ENCODE results near the gene COMMD9.

COMMD9 gene

DNA sequence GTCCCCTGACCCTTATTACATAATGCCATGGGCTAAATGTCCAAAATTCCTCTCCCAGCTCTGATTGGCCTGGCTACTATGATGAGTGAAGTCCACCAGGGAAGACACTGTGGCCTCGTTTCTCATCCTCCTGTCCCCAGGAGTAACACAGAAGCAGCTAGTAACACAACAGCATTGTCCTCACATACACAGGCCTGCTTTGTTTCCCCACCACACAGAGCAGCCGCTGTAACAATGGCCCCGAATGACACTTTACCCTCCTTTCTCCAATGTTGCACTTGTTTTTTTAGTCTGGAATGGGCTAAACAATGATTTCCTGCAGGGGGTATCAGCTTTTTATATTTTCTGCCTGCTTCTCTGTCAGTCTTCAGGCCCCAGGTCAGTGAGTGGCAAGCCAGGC is 6.7 kb upstream of the COMMD9 start, which contains the start of gene PRR5L:
Gene PRR5L, plus strand, starts transcription at position 363 of the 400 bp plus-strand sequence. CDS start 104,834 bp downstream, outside the sequence.
- no peak for DNase-seq

DNA sequence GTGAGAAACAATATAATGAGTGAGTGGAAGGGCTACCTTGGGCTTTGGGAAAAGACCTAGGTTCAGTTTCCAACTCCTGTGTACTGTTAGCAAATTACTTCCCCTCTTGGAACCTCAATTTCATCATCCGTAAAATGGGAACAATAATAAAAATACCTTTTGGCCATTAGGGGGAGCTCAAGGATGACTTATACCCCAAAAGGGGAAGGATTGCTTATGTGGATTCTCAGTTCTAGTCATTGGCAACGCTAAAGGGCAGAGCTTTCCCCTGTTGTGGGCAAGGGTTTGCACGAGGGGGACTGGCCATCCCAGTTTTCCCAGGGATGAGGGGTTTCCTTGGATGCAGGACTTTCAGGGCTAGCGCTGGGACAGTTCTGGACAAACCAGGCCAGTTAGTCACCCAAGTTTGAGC is 3.1 kb upstream of the COMMD9 start:
- no peak for DNase-seq

DNA sequence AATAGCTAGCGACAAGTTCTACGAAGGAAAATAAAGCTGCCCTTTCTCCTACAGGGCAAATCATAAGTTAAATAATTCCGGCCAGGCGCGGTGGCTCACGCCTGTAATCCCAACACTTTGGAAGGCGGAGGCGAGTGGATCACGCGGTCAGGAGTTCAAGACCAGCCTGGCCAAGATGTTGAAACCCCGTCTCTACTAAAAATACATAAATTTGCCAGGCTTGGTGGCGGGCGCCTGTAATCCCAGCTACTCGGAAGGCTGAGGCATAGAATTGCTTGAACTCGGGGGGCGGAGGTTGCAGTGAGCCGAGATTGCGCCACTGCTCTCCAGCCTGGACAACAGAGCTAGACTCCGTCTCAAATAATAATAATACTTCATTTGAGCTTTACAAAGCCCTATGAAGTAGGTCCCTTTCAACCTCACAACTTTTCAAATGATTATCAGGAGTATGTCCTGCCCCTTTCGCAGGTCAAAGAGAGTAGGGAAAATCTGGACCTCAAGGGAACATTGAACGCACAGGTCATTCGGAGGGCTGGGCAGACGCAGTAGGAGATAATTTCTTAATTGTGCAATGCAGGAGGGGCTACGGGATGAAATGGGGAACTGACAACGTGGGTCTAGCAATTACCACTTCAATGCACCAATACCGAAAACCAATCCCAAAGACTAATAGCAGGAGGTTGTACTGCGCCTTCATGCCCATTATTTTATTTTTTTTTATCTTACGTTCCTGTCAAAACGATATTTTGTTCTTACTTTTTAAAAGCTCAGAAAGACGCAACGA is 590 bp downstream of the COMMD9 start:
- DNase-seq, result no peak

DNA sequence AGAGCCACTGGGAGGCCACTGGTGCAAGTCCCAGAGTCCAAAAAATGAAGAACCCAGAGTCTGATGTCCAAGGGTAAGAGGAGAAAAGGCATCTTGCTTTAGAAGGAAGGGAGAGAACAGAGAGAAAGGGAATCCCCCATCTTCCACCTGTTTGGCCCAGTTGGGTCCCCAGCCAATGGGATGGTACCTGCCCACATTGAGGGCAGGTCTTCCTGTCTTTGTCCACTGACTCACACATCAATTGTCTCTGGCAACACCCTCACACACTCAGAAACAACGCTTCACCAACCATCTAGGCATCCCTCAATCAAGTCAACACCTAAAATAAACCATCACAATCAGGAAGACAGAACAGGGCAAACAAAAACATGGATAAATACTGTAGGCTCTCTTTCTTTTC is 6.3 kb downstream of the COMMD9 start:
- no peak for DNase-seq

DNA sequence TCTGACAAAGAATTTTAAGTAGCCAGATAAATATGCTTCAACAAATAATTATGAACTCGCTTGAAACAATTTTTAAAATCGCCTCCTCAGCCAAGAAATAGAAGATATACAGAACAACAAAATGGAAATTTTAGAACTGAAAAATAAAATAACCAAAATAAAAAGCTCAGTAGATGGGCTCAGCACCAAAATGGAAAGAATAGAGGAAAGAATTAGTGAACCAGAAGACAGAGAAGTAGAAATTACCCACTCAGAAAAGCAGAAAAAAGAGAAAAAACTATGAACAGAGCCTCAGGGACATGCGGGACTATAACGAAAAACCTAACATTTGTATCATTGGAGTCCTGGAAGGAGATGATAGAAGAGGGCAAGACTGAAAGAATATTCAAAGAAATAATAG is 7.4 kb downstream of the COMMD9 start:
- no peak for DNase-seq

DNA sequence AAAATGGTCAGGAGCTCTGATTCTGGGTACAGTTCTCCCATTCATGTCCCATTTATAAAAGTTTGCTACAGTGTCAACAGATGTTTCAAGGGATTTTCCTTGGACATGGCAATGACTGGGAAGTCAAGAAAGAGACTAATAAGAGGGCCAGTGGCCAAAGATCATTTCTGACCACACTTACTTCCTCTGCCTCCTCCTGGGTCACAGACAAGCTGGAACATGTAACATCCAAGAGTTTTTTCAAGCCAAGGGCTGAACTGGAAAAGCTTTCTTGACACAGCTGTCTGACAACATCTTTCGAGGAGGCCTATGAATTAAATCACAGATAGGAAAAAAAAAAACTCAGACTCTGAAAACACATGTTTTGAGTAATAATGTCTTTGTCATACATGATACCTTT is 8.7 kb downstream of the COMMD9 start:
- no peak for DNase-seq

DNA sequence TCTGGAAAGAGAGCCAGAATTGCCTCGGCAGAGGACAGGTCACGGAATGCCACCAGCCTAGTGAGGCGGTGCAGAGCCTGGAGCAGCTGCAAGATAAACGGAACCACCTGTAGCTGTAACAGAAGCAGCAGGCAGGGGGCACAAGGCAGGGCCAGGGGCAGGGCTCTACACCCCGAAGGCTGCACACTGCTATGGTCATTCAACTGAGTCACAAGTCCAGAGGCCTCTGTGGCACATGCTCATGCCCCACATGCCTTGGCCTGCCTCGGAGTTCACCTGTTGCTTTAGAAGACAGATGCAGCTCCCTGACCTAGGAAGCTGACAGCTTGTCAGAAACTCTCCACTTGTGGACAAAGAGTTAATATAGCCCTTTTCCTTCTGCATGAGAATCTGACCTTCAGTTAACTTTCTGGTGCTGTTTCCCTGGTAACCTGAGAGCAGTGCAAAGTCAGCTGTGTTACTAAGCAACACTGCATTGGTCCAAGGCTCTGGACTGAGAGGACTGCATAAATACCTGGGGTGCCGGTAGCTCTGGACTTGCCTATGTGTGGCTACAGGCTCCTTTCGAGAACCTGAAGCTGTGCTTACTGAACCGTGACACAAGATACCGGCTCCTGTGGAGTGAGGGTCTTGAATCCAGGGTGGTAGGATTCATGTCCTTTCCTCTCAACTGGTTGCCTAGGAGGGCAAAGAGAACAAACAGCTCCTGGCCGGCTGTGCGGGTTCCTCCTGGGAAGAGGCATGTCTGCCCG is 10.5 kb downstream of the COMMD9 start:
- no peak for DNase-seq

DNA sequence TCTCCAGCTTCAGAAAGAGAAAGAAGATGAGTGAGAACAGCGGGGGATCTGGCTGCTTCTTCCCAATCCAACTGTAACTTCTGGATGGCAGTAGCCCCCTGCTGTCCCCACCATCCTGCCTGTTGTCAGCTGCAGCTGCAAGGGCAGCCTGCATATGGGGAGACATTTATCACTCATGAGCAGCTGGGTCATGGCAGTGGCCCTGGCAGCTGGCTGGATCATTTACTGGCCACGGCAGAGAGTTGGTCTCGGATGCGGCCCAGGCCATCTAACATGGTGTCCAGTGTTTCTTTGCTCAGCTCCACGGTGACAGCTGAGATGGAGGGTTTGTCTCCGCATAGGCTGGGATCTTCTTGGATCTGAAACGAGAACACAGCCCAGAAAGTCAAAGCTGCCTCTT is 14.8 kb downstream of the COMMD9 start:
- no peak for DNase-seq

DNA sequence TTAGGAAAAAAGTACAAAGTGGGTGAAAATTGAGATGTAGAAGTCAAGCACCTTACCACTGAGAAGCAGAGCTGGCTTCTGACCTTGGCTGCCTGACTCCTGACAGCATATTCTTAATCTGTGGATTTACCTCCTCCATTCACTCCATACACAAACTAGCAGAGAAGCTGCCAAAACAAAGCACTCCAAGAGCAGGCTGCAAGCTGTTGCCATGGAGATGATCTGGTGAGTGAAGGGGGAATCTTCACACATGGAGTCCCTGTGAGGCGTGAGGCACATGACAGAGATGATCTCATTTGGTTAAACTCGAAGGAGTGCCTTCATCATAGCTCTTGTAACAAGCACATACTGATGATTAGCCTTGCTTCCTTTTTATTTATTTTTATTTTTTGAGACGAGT is 16.1 kb downstream of the COMMD9 start:
- no peak for DNase-seq

DNA sequence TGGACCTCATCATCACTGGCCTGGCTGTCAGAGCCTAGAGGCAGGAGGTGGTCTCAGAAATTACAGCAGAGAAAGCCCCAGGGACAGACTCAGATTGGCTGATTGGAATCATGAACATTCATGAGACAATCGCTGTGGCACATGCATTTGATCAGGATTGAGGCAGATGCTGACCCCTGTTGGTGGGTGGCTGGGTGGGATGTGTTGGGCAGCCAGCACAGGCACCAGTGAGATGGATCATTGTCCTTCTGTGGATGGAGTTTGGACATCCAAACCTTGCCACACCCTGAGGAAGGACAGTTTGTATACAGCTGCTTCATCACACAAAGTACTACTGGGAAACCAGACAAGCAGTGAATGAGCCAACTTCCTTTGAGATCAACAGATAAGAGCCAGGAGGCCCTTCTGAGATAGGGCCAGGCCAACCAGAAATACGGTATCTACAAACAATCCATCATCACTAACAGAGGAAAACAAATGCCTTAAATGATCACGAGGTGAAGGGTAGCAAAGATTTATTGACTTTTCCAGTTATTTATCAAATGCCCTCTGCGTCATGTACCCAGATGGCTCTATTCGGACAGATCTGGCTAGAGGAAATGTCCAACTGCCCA is 17.3 kb downstream of the COMMD9 start:
- DNase-seq, result no peak

DNA sequence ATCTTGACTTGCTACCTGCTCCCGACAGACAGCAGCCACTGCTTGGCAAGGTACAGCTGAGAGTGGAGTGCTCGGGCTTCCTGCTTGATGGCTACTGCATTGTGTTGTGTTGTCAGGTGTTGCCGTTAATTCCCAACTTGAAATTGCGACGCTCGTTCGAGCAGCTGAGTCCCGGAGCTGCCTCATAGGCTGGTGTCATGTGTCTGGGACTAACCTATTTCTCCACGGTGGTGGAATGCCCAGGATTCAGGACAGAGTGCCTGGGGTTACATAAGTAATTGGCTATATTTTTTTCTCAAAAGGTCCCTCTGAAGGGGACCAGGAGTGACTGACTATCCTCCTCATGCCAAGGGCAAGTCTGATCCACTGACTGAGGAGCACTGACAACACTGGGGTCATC is 18.5 kb downstream of the COMMD9 start:
- DNase-seq, result no peak

DNA sequence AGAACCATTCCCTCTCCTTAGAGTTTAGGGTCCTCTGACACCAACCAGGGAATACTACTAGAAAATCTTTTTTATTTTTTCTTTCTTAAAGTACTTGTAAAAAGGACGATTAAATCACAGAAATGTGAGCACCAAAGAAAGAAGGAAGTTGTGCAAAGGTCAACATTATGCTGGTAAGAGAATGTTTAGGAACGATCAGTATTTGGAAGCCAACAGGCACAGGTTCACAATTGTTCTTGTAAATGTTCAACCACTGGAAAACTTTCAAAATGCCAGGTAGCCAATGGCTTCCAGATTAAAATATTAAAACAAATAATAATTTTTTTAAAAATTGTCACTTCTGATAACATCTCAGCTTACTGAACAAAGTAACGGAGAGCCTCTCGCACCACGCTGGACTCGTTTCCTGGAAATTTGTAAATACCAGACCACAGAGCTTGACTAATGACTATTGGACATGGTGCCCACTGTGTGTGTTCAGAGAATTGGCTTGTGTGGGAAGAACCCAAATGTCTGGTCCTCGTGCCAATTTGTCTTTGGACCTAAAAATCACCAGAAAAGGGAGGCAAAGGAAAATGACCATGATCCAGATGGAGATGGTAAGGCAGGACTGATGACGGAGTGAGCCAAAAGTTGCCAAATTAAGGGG is 20.8 kb downstream of the COMMD9 start:
- no peak for DNase-seq

DNA sequence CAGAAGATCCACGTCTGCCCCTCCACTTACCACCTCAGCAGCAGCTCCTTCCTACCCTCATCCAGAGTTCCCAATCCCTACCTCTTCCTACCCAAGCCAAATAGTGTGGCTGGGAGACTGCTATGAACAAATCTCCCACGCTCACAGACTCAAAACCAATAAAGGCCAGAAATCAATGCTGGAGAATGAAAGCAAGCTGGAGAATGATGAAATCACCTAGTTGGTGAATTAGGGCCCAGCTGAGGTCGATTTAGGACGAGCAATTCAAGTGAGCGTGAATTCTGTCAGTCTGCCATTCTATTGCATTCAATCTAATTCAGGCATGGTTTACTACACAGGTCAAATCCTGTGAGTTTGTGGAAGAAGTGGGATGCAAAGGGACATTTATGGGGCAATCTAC is 22.5 kb downstream of the COMMD9 start:
- DNase-seq, result no peak

DNA sequence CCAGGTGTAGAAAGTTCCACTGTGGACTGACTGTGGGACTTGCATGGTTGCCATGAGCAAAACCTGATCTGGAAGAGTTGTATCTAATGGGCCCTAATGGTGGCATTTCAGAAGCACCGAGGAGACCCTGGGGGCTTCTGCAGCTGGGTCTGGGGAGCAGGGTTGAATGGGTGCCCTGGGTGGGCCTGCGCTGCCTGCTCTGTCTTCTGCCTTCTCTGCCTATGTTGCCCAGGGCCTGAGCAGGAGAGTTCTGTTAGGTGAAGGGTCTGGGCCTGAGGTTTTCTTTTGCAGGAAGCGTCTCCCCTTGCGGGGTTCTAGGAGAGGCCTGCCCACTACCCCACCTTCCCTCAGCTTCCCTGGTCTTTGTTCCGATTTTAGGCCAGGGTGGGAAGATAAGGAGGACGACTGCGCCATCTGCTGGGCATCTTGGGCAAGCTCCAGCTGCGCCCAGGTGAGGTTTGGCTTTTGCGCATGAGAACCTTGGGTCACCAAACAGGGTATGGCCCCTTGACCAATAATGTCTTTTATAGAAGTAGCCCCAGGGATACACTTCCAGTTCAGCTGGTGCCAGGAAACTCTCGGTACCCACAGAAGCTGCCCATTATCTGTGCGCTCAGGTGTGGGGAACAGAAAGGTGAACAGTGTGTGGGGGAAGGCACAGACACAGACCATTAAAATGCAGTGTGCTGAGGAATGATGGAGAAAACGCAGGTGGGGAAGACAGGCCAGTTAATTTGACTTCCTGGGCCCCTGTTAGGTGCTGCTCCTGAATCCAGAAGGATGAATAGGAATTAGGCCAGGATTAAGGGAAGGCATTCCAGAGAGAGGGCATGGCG is 23.2 kb downstream of the COMMD9 start:
- DNase-seq, result peak; percentile 55

DNA sequence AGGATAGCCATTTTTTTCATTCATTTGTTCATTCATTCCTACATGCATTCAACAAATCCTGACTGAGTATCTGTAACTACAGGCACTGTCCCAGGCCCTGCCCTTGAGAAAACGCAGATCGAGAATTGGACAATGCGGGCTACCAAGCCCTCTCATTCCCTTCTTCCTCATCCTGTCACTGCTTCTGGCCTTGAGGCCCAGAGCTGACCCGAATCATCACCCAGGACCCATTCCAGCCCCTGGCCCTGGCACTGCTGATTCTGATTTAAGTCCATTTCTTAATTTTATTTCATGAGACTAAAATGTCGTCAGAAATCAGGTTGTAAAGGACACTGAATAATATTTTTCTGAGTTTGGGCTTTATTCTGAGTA is 24.3 kb downstream of the COMMD9 start:
- no peak for DNase-seq

DNA sequence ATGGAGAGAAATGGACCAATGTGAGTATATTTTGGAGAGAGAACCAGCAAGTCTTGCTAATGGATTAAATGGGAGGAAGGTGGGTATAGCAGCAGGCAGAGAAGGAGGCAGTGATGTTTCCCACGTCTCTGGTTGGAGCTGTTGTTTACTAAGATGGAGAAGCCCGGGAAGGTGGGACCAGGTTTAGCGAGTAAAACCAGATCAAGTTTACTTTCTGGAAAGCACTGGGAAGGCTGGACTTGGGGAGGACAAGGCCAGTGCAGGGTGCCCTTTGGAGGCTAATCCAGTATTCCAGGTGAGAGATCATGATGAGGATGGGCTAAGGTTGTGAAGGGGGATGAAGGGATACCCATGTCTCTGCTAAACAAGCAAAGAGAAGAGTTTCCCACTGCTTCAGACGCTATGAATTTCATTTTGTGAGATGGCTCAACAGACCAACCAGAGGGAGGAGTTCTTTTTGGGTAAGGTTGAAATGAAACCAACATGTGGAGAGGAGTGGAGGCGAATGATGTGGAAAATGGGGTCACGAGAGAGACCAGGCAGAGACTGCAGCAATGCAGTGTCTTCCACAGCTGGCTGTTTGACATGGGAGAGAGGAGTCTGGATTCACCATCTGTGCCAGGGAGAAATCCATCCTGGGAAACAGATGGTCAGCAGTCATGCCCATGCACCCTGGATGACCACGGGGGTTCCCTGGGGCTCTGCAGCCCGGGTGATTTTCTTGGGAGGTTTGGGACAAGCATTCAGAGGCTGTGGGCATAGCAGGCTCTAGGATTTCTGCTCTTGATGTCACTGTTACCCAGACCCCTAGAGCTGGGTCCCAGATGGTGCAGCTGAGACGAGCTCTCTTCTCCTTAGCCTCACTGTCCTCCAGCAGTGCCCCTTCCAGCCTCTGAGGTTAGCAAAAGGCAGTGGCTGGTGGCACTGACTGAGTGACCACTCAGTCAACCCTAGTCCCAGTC is 24.9 kb downstream of the COMMD9 start:
- DNase-seq, result no peak

DNA sequence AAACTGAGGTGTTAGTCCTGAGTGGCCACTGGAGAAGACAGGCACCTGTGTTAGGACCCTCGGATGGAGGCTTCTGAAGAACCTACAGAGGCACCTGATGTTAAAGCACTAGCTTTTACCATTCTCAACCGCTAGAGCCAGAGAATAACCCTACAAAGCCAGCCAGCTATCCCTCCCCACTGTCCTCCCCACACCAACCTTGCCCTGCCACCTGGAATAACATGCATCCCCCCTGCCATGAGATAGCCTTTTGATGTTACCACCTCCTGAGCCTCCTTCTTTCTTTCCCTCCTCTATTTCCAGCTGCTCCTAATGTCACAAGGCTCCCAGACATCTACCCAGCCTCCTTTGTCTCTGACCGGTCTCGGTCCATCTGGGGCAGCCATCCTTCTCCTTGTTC is 28.1 kb downstream of the COMMD9 start:
- no peak for DNase-seq

DNA sequence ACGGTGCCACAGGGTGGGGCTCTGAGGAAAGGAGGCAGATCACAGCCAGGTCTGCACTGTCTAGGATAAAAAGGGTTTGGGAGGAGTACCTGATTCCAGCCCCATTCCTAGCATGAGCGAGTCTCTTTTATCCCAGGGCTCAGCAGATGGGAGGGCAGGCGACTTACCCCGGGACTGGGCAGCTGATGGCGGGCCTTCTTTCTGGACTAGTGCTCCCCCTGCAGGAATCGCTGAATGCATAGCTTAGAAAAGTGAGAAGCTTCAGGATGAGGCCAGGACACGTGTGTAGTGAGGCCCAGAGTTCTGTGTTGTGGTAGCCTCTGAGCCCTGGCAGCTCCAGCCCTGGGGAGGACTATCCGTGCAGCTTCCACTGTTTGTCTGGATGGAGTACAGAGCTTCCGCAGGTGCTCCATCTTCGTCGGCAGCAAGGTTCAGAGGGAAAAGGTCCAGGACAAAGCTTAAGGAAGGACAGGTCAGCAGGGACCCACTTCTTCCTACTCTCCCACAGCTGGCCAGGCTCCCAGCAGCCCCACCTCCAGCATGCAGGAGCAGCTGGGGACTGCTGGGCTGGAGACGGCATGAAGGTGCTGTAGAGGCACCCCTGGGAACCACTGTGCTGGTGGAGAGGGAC is 30.4 kb downstream of the COMMD9 start:
- DNase-seq, result no peak

DNA sequence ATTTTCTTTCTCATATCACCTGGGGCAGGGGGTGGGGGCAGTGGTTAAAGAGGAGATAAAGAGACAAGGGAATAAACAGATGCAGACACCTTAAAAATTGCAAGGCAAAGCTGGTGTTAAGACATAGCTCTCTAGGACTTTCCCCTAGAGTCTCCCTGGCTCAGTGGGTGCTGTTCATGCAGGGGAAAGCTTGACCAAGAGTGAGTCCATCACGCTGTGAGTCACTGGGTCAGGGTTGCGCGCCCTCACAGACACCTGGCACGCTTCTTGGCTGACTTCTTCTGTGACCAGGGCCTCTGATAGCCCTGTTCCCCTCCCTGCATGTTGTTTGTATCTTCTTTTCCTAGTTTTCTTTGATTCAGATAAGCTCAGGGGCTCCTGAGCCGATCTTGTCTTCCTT is 31.9 kb downstream of the COMMD9 start:
- DNase-seq, result no peak

DNA sequence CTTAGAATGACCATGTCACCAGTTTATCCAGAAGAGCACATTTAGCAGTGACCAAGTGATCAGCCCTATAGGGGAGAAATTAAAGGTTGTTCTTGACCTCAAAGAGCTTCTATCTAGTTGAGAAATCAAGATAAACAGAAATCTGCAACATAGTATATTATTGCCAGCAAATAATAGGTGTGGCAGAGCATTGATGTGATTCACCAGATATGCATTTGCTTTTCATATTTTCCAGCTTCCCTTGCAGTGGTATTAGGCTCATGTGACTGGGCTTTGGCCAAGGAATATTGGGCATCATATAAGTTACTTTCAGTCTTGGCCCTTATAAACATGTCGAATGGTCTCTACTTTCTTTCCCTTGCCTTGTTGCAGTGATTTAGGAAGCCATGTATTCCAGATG is 34.5 kb downstream of the COMMD9 start:
- no peak for DNase-seq

DNA sequence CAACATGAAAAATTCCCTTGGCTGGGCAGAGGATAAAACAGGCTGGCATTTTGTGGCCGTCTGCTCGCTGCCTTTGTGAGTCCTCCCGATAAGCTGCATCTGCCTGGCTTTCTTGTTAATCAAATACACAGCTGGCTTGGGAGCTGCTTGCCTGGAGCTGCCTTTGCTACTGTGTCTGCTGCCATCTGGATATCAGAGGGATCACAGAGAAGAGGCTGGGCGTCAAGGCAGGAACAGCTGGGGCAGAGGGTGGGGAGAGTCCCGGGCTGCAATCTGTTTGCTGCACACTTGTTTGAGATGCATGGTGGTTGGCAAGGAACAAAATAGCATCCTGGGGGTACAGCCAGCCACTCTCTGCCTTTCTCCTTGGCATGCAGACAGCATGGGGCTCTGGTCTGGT is 36.0 kb downstream of the COMMD9 start:
- no peak for DNase-seq
